CD4-positive, alpha-beta T cell treated with Interleukin-17A for 1 hour (primary cell): ENCODE data around the gene MED14.

Experiments used
- DNase-seq: peaks from one replicate; pipeline ENCODE4 v3.0.0-alpha.2; 2020

Gene MED14

GRCh38 chrX:40663078-40663740 is 72.1 kb downstream of the MED14 start:
- DNase-seq: peak; percentile 32

GRCh38 chrX:40661489-40661888 is 73.9 kb downstream of the MED14 start:
- DNase-seq: no peak

GRCh38 chrX:40660381-40660780 is 75.0 kb downstream of the MED14 start:
- no peak for DNase-seq

- DNase-seq: no peak
Measured at GRCh38 chrX:40653535-40653934, 81.8 kb downstream of the MED14 start.

DNA sequence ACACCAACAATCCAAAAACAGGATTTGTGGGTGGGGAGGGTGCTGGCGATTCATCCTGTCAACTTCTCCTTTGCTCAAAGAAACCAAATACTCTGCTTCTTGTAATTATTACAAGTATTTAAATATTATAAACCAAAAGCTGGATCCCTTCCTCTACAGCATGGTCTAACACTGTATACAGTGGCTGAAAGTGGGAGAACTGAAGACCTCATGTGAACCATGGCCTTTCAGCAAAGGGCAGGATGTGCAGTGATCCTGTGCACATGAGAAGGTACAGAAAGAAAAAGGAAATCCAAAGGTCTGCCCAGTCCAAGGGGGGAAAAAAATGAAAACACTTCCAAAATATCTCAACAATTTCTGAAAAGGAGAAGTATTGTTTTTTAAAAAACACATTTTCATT is 82.7 kb downstream of the MED14 start:
- no peak for DNase-seq

DNA sequence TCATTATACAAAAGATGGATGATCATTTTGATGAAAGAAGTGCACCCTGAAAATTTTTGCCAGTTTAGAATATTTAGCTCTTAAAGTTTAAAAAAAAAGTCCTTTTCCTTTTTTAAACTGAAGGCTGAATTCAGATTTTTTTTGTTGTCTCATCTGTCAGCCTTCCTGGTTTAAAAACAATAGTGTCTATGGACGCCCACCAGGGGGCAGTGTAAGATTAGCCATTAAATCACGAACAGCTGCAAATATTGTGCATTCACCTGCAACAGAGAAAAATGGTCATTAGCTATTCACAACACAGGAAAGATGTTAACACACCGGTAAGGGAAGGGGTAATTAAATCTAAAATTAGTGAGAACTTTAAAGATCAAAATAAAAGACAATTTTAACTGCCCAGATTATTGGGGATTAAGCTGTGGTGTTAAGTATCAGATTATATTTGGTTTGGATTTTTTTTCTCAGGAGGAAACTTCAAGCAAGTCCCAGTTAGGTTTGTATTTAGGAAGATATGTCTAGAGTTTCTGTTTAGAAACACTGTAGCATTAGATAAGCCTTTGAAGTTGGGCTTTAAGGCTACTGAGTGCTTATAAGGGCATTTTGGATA is 83.6 kb downstream of the MED14 start:
- peak; percentile 78 for DNase-seq

GRCh38 chrX:40647307-40648197 is 87.8 kb downstream of the MED14 start, which contains the start of gene CXorf38:
CXorf38 (minus strand) TSS chrX:40647561; CDS start chrX:40647520, 41 bp downstream.
- DNase-seq: peak; percentile 92

DNA sequence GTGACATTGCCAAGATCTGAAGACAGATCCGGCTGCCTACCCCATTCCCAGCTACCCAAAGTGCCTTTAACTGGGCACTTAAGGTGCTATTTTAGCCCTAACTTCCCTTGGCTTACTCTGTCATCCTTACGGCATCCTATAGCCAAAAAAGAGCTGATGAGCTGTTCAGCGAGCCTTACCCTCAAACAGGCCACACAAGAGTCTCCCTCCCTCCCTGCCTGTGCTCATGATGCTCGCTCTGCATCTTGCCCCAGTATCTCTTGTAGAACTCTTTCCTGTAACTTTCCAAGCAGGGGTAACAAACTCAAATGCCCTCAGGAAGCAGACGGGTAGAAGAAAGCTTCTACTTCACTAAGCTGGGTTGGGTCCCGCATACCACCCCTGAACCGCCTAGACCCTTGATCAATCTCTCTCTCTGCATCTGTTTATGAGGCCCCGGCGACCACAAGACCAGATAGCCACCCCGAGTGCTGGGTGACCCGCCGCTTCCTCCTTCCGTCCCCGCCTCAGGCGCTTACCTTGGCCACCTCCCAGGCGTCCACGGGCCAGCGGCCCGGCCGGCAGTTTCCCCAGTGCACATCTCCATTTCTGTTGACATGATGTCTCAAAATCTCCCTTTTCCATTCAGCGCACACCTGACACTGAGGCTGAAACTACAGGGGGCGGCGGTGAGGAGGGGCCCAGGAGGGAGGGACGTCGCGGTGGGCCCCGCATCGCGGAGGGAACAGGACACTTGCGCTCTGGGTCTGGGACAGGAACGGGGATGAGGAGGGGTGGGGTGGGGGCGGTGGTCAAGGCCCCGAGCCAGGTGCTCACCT is 88.6 kb downstream of the MED14 start:
- peak; percentile 25 for DNase-seq

GRCh38 chrX:40644821-40645358 is 90.5 kb downstream of the MED14 start:
- peak; percentile 62 for DNase-seq

DNA sequence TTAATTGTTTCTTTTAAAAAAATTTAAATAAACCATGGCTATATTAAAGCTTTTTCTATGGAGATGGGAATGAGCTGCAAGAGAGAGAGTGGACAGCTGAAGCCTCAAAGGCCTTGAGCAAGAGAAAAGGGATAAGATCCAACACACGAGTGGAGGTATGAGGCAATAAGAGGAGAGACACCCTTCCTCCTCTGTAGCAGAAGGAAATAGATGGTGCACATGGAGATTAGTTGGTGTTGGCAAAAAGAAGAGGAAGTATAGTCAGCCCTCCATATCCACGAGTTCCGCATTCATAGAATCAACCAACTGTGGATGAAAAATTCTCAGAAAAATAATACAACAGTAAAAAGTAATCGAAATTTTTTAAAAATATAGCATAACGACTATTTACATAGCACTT is 91.2 kb downstream of the MED14 start:
- DNase-seq: no peak

DNA sequence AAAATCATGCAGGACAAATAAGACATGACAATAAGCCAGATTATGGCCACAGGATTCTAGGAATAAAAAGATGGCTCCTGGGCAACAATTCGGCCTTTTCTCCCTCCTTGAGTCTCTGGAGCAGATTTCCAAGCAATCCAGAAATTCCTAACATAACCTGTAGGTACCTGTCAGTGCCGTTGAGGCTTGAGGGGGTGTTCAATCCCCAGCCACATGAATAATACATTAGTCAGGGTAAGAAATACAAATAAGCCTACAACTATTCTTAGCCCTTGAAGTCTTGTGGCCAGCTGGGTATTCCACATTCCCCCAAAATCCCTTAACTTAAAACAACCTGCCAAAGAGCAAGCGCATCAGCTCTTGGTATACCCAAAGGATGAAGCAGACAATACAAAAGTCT is 97.7 kb downstream of the MED14 start:
- DNase-seq: no peak

DNA sequence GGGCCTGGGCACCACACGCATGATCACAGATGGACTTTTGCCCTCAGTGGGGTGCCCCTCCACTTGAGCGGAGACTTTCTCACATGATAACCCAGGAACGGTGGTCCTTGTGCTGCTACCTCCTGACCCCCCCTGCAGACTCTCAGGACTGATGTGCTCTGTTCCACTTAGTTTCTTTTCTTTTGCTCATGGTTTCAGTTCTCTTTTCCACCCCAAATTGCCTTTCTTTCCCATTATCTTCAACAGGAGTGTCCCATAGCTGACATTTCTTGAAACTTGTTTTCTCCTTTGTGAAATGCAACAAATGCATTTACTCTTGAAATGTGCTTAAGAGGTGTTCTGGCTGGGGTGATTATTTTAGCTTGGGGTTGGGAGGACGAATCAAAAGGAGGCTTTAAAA is 103.1 kb downstream of the MED14 start:
- DNase-seq: no peak

- DNase-seq: no peak
Measured at GRCh38 chrX:40628506-40628905, 106.8 kb downstream of the MED14 start.

DNA sequence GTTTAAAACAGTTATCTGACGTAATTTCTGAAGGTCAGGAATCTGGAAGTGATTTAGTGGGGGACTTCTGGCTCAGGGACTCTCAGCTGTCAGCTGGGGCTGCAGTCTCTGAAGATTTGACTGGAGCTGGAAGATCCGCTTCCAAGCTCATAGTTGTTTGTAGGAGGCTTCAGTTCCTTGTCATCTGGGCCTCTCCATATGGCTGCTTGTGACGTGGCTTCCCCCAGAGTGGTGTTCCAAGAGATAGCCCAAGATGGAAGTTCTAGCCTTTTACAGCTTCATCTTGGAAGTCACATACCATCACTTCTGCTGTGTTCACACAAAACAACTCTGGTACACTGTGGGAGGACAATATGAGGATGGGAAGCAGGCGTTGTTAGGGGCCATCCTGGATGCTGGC is 110.0 kb downstream of the MED14 start:
- DNase-seq: no peak

DNA sequence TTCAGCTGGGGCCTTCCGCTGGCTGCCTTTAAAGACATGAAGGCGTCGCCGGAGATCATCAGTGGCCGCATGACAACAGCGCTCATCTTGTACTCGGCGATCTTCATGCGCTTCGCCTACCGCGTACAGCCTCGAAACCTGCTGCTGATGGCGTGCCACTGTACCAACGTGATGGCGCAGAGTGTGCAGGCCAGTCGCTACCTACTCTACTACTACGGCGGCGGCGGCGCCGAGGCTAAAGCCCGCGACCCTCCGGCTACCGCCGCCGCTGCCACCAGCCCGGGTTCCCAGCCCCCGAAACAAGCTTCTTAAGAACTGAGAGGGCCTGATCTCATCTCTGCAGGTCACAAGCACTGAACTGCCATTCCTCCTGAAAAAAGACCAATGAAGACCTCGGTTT is 111.7 kb downstream of the MED14 start:
- DNase-seq: no peak

GRCh38 chrX:40623139-40623536 is 112.2 kb downstream of the MED14 start, which contains the start of gene MPC1L:
MPC1L (plus strand) TSS chrX:40623428; CDS start chrX:40623566, 138 bp downstream.
- DNase-seq: no peak

DNA sequence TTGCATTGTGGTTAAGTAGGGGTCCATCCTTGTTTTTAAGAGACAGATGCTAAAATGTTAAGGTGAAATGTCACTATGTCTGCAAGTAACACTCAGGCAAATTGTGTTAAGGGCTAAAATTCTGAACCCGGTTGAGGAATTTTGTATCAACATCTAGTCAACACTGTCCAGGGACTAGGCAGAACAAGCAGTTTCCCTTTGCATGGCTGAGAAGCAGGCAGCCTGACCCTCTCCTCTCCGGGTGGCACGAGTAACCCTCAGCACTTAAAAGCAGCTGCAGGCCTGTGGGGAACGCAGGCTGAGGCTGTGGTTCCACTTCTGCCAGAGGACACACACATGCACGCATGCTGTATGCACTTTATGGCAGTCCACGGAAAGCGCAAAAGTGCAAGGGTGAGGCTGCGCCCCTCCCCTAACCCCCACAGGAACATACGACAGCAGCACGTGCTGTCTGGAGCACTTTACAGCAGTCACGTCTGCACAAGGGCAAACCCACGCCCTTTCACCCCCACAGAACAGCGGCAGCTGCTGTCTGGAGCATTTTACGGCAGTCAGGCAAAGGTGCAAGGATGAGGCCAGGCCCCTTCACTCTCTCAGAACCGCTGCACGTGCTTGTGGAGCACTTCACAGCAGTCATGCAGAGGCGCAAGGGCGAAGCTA is 112.7 kb downstream of the MED14 start:
- DNase-seq: no peak

- DNase-seq: no peak
Measured at GRCh38 chrX:40617566-40617965, 117.8 kb downstream of the MED14 start.

- DNase-seq: no peak
Measured at GRCh38 chrX:40615976-40616375, 119.4 kb downstream of the MED14 start.

GRCh38 chrX:40612511-40612910 is 122.8 kb downstream of the MED14 start:
- no peak for DNase-seq

DNA sequence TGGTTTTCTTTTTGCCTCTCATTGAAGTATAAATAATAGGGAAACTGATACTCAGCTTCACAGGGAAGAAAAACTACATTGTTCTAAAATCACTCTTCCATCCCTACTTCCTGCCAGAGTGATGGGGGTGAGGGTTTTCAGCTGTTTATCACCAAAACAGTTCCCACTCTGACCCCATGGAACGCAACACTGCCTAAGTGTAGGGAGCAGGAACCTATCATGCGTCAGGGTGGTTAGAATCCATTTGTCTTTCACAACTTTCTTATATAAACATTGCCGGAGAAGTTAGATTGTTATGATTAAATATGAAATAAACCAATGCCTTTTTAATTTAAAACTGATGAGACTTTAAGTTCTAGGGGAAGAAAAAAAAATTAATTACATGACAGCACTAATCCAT is 128.0 kb downstream of the MED14 start:
- no peak for DNase-seq

DNA sequence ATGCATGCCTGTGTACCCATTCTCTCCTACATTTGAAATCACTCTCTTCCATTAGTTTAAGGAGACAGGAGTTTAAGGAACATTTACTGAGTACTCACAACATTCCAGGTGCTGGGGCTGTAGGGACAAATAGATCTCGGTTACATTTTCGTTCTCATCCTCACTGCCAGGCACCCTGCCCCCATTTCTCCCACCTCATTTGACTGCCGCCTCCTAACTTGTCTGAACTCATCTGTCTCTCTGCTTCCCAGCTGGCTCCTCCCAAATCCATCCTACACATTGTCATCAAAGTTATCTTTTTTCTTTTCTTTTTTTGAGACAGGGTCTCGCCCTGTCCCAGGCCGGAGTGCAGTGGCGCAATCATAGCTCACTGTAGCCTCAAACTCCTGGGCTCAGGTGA is 131.9 kb downstream of the MED14 start:
- DNase-seq: no peak
